OCI-M2 (cell line): Measurements from ENCODE around the gene SIGLEC14.
"Not testable (repeated sequence)": the region's sequence is repeated elsewhere in the genome, so short reads cannot be mapped to it uniquely, and the experiment has no call there.

Source experiments
- DNase-seq: peaks from one replicate; lab custom pipeline; 2025; ENCODE audit not compliant: unreplicated experiment; lab: John Stamatoyannopoulos, UW

The SIGLEC14 gene

GRCh38 chr19:51646730-51647129 lies at the start of gene SIGLEC14:
Gene SIGLEC14, minus strand, starts transcription at chr19:51646825. Its CDS starts 66 bp downstream, at chr19:51646759.
- DNase-seq, result not testable (repeated sequence)

DNA sequence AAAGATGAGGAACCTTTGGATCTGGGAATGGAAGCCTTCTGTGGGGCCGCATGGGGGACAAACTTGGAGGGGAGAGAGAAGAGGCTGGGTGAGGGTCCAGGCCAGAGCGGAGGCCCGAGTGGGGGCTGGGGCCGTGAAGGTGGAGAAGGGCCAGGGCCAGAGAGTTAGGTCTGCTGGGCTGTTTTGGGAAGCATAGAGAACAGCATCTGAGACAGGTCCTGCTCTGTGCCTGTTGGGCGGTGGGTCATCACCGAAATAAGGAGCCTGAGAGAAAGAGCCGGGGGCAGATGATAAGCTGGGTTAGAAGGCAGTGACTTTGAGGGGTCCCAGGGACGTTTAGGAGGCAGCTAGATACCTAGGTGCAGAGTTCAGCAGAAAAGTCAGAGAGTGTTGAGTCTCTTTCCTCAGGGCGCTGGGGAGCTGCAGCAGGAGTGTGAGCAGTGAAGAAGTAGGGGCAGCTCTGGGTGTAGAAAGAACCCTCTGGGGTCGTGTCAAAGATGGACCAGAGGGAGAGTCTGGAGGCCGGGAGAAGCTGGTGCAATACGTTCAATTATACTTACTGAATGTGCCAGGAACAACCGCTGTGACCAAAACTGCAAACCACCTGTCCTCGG lies 49.2 kb upstream of the SIGLEC14 start:
- DNase-seq, result no peak

- no peak for DNase-seq
Measured at GRCh38 chr19:51695088-51695487, 48.5 kb upstream of the SIGLEC14 start.

DNA sequence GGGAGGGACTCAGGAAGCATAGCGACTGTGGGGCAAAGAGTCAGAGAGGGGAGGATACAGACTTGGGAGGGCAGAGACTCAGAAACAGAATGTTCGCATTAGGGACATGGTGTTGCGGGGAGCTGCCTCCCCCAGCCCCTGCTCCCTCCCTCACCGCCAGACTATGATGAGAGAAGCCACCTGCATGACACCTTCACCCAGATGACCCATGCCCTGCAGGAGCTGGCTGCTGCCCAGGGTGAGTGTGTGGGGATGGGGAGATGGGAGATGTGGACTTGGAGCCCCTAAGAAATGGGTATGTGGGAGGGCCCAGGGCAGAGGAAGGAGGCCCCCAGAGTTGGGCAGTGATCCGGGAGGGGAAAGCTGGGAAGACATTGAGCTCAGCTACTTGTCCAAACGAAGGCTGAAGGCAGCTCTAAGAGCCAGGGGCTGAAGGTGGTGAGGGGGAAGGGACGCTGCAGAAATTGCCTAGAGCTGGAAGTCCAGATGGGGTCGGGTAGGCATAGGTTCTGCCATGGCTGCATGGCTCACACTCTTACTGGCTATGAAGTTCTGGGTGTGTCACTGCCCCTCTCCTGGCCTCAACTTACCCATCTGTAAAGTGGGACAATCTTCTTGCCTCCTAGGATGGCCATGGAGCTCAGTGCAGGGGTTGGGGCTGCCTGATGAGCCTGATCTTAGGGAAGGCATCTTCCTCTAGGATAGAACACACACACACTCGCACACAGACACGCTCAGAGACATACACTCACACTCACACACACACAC lies 47.9 kb upstream of the SIGLEC14 start:
- DNase-seq, result no peak

GRCh38 chr19:51693819-51694218 lies 47.2 kb upstream of the SIGLEC14 start:
- DNase-seq, result no peak

GRCh38 chr19:51693260-51693659 lies 46.6 kb upstream of the SIGLEC14 start, which contains the start of gene SPACA6:
Gene SPACA6, plus strand, starts transcription at chr19:51693330. Its CDS starts 197 bp downstream, at chr19:51693527.
- no peak for DNase-seq

DNA sequence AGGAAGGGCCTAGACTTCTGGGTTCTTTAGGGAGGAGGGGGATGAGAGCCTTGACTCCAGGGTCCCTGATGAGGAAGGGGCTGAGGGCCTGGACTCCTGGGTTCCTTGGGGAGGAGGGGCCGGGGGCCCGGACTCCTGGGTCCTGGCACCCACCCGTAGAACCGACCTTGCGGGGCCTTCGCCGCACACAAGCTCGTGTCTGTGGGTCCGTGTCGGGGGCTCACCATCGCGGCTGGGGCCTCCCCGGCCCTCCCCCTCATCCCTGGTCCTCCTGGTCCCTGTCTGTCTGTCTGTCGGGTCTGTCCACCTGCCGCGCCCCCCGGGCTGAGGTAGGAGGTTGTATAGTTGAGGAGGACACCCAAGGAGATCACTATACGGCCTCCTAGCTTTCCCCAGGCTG lies 45.8 kb upstream of the SIGLEC14 start:
- no peak for DNase-seq

- no peak for DNase-seq
Measured at GRCh38 chr19:51691584-51692428, 45.2 kb upstream of the SIGLEC14 start.

DNA sequence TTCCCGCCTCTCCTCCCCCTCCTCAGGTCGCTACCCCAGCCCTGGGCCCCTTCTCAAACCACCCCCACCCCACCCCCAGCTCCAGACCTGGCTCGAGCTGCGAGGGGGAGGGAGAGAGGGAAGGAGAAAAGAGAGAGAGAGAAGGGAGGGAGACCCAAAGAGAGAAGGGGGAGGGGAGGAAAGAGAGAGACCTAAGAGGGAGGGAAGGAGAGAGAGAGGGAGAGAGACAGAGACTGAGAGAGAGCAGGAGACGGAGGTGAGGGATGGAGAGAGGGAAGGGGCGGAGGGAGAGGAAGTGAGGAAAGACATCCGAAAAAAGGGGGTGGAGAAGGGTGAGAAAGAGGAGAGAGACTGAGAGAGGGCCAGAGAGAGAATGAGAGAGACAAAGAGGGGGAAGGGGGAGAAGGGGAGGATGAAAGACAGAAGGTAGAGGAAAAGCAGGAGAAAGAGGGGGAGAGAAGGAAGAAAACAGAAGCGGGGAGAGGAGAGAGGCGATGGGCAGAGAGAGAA lies 44.5 kb upstream of the SIGLEC14 start:
- no peak for DNase-seq

- DNase-seq, result peak; percentile 29
Measured at GRCh38 chr19:51690454-51691073, 43.9 kb upstream of the SIGLEC14 start.

DNA sequence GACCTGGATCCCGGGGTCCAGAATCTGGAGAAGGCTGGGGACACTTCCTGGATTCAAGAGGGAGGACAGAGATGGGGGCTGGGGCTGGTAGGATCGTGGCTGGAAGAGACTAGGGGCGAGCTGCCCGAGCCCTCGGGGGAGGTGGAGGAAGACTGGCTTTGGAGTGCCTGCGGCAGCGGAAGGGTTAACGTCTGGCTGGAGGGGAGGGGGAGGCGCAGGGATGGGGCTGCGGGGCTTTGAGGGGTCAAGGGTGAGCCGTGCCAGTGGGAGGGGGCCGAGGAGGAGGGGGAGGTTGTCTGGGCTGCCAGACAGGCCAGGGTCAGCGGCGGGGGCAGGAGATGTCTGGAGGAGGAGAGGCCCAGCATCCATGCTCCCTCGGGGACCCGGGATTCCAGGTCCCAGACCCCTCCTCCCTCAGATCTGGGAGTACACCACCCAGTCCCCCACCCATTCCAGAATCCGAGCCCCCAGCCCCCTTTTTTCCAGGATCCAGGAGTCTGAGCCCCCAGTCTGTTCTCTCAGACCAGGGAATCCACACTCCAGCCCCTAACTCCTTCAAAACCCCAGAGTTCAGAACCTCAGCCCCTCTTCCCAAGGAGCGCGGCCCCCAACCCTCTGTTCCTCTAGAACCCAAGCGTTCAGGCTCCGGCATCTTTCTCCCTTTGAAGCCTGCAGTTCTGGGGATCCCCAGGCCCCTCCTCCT lies 43.3 kb upstream of the SIGLEC14 start:
- DNase-seq, result no peak

DNA sequence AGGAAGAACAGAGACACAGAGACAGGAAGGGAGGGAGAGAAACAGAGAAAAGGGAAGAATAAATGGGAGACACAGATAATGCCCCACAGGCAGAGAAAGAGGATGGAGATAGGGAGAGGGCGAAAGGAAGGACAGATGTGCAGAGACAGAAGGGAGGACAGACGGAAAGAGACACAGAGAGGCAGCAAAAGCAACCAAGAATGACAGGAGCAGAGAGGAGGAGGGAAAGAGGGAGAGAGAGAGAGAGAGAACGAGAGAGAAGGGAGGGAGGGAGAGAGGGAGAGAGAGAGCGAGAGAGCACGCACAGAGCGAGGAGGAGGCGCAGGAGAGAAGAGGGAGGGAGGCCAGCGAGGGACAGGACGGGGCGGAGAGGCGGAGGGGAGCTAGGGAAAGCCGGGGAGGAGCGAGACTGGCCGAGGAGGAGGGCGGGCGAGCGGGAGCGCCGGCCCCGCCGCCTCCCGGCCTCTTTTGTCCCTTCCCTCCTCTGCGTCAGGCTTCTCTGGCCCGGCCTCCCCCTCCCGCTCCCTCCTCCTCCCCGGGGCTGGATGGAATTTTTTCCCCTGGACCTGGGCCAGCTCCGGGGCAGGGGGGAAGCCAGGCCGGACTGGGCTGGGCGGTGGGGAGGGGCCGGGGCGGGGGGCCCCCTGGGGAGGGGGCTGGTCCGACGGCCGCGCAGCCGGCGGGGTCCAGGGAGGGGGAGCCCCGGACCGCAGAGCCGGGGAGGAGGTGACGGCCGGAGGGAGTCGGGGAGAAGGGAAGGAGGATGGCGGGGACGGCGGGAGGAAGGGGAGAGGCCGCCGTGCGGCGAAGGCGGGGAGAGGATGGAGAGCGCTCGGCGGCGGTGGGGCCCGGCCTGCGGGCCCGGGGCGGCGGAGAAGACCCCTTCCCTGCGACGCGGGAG lies 42.3 kb upstream of the SIGLEC14 start:
- DNase-seq, result no peak

DNA sequence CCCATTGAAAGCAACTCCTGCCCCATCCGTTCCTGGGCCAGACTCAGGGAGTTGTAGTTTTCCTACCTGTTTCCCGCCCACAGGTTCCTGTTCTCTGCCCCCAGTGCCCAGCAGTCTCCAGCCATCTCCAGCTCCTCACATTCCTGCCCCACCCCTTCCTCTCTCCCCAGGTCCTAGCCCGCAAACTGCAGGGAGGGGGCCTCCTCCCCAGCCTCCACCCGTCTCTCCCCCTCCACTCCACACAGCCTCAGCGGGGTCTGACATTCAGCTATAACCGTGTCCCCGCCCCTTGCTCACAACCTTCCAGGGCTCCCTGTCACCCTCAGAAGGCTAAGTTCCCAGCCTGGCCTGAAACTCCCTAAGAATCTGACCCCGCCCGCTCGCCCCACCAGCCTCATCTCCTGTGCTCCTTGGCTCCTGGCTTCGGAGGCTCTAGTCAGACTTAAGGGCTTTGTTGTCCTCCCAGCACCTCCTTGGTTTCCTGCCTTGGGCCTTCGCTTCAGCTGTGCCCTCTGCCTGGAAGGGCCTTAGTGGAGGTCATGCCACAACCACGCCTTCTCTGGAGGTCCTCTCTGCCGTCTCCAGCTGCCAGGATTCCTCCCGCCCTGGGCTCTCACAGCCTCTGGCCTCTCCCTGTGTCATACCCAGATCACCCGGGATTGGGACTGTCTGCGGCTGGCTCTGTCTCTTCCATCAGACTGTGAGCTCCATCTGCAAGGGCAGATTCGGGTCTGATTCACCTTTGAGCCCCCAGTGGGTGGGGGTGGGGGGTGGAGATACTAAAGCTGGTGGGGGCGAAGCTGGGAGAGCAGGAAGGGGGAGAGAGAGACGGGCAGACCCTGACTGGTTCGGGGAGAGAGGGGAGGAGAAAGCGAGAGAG lies 41.4 kb upstream of the SIGLEC14 start:
- DNase-seq, result peak; percentile 43

DNA sequence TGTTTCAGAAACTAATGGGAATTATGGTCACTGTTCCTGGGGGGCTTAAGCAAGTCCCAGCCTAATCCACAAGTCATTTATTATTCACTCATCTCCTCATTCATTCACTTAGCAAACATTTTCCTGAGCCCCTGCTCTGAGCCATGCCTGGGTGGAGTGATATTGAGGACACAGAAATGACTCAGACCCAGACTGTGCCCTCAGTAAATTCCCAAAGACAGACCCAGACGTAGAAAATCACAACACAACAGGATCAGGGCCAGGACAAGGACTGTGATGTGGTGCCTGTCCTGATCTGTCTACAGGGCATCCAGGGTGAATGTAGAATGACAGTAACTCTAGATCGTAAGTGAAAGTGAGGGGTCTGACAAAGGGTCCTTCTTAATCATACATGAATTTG lies 39.5 kb upstream of the SIGLEC14 start:
- no peak for DNase-seq

DNA sequence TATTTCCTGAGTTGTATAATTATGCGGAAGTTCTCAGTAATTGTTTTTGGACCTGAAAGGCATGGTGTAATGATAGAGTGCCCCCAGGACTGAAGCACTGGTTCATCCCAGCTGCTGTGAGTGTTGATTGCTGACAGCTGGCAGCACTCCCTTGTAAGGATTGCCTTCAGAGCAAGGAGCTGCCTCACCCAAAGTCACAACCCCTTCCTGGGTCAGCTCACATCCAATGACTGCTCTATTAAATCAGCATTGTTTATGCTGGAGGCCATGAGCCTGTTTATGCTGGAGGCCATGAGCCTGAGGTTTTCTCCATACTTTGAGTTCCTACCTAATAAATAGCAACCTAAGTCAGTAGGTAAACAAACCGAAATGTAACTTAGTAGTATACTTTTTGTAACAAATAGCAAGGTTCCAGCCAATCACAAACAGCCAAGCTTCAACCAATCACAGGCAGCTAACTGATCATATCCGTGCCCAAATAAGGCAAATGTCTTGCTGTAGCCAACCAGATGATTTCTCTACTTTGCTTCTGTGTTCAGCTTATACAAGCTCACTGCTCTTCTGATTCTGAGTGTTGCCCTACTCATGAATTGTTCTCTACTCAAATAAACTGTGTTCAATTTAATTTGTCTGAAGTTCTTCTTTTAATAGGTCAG lies 34.8 kb upstream of the SIGLEC14 start:
- no peak for DNase-seq

GRCh38 chr19:51680474-51680873 lies 33.8 kb upstream of the SIGLEC14 start:
- DNase-seq, result no peak

DNA sequence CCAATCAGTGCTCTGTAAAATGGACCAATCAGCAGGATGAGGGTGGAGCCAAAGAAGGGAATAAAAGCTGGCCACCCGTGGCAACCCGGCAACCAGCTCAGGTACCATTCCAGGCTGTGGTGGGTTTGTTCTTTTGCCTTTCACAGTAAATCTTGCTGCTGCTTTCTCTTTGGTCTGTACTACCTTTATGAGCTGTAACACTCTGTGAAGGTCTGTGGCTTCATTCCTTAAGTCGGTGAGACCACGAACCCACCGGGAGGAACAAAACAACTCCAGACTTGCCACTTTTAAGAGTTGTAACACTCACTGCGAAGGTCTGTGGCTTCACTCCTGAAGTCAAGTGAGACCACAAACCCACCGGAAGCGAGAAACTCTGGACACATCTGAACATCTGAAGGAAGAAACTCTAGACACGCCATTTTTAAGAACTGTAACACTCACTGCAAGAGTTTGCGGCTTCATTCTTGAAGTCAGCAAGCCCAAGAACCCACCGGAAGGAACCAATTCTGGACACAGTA lies 30.0 kb upstream of the SIGLEC14 start:
- DNase-seq, result no peak
